GM10266 (cell line): ENCODE measurements around the gene FBP1.

Experiments
- DNase-seq: peaks from one replicate; pipeline ENCODE4 v3.0.0; 2012; ENCODE audit errors: extremely low spot score
- TF ChIP-seq, protein P1 (sequence below): IDR thresholded peaks from 2 replicates; pipeline ENCODE4 v1.5.1; 2012; ENCODE audit warnings: mild to moderate bottlenecking, low read depth; ENCODE audit not compliant: control insufficient read depth, insufficient read depth; ENCODE audit errors: missing control alignments

FBP1 gene

DNA sequence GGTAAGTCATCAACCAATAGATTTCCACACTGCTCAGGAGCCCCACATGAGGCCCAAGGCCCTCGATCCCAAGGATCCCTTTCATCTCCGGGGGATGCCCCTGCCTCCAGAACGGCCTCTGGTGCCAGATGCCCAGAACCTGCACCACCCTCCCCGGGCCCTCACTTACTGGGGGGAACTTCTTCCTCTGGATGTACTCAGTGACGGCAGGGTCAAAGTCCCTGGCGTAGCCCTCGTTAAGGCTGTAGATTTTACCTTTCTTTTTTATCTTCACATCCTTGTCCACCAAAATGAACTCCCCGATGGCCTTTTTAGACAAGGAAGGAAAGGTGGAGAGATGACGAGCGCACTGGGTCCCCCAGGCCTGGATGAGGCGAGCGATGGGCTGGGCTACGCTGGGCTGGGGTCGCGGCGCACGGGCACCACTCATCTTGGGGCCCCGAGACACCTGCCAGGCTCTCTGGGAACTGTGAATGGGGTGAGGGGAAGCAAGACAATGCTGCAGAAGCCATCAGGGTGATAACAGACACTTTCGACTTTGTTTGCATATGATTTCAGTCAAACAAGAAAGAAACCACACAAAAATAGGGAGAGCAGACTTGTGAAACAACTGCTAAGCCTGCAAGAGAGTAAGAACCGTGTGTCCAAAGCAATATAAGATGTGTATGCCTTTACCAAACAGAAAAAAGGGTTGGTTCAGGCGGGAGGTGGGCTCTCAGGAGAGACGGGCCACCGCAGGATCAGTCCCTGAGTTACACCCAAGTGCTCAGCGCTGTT lies 32.5 kb downstream of the FBP1 start:
- DNase-seq = no peak
- TF ChIP-seq, protein P1, sequence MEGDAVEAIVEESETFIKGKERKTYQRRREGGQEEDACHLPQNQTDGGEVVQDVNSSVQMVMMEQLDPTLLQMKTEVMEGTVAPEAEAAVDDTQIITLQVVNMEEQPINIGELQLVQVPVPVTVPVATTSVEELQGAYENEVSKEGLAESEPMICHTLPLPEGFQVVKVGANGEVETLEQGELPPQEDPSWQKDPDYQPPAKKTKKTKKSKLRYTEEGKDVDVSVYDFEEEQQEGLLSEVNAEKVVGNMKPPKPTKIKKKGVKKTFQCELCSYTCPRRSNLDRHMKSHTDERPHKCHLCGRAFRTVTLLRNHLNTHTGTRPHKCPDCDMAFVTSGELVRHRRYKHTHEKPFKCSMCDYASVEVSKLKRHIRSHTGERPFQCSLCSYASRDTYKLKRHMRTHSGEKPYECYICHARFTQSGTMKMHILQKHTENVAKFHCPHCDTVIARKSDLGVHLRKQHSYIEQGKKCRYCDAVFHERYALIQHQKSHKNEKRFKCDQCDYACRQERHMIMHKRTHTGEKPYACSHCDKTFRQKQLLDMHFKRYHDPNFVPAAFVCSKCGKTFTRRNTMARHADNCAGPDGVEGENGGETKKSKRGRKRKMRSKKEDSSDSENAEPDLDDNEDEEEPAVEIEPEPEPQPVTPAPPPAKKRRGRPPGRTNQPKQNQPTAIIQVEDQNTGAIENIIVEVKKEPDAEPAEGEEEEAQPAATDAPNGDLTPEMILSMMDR = no peak

DNA sequence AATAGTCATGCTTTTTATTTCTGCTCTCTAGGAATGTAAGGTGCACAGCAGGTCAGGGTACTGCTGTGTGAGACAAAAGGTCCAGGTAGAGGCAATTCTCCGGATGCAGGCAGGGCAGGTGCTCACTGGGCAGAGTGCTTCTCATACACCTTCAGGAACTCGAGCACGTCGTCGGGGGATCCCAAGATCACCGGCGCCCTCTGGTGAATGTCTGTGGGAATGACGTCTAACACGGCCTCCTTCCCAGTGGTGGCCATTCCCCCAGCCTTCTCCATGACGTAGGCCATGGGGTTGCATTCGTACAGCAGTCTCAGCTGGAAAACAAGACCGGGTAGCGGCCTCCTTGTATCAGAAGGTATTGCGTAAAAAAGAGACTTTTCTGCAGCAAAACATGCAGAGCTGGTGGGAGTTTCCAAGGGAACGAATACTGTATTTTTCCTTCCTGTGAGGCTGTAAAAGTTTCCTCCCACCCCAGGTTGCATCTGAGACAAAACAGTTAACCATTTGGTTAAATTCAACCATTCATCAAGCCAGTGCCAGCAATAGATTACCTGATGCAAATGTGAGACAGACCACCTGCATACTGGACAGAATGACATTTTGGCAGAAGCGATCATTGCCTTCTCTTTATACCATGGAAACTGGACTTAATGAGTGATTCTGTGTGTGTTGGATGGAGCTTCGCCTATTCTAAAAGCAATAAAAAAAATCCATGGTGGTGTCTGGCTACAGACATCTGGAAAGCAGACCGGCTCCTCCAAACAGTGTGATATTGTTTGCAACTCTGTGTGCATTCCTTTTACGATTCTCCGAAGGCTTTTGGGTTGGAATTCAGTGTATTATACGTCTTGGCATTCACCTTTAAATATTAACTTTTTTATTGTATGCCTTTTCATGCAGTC lies 35.8 kb downstream of the FBP1 start:
- TF ChIP-seq, protein P1 = peak; percentile 71

DNA sequence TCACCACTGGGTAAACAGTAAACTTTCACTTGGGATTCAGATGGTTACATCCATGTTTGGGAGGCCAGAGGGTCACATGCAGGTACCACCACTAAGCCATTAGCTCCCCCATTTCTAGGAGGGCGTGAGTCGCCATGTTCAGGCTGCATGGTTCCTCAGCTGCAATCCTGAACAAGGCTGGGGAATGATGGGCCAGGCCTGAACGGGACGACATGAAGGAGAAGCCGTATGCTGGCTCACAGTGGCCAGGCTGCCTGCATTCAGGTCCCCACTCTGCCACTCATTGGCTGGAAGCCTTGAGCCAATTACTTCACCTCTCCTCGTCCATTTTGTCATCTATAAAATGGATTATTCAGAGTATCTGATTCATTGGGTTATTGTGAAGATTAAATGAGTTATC lies 36.7 kb downstream of the FBP1 start:
- no peak for DNase-seq
- TF ChIP-seq, protein P1 = no peak

More for the DNA sequence above, 35.8 kb downstream of the FBP1 start:
- DNase-seq = peak; percentile 89

DNA sequence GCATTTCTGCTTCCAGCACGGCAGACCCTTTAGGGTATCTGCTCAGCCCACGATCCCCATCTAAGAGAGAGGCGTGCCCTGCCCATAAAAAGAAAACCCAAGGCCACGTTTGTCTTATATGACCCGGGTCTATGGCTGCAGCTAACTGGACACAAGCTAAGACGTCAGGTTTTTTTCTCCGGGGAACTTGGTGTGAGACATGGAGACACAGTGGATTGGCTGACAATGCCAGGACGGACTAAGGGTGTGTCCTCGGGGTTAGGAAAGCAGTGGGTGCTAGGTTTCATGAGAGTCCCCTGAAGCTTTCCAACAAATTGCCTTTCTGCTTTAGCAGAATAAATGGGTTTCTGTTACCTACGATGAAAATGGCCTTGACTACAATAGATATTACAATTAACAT lies 38.6 kb downstream of the FBP1 start:
- no peak for DNase-seq
- TF ChIP-seq, protein P1 = no peak

DNA sequence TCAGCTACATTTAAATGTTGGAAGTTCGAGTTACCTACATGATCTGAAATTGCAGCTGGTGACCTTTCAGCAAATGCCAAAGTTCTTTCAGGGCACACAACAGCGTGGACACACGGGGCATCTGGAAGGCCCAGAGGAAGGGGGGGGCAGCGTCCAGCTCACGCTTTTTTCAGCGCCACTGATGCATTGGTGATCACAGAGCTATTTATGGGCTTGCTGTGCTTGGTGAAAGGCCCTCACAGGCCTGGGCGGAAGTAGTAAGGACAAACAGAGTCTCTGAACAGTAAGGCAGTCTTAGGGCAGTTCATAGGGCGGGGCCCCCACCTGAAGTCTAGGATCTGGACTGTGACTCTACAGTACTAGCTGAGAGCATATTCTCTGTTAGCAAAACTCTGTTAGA lies 39.1 kb downstream of the FBP1 start:
- DNase-seq = no peak
- TF ChIP-seq, protein P1 = no peak

DNA sequence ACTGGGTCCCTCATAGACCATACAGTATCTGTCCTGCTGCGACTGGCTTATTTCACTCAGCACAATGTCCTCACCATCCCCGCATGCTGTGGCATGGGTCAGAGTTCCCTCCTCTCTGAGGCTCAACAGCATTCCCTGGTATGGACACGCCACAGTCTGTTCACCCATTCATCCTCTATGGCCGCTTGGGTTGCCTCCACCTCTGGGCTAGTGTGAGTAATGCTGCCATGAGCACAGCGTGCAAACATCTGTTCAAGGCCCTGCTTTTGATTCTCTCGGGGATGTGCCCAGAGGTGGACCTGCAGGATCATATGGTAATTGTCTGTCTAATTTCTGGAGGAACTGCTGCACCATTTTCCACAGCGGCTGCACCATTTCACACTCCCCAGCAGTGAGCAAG lies 40.2 kb downstream of the FBP1 start:
- TF ChIP-seq, protein P1 = no peak
- DNase-seq = no peak
